Fibroblast of pulmonary artery (primary cell): ENCODE measurements around the gene EIF4E2.
A peak's percentile ranks its signal among the peaks of the same experiment; 100 is the strongest.

Source experiments
- DNase-seq: peaks from one replicate; pipeline ENCODE4 v3.0.0-alpha.2; 2010; ENCODE audit warnings: low read depth
- H3K4me3 ChIP-seq: replicated peaks from 2 replicates; pipeline ENCODE4 v1.5.1; 2011; ENCODE audit warnings: low read depth, mild to moderate bottlenecking, control low read depth, low read length, moderate library complexity
- TF ChIP-seq, protein P1 (sequence below): IDR thresholded peaks from 2 replicates; pipeline ENCODE4 v1.5.1; 2011; ENCODE audit warnings: mild to moderate bottlenecking, control low read depth, low read length, inconsistent platforms; ENCODE audit errors: missing control alignments

Gene EIF4E2

DNA sequence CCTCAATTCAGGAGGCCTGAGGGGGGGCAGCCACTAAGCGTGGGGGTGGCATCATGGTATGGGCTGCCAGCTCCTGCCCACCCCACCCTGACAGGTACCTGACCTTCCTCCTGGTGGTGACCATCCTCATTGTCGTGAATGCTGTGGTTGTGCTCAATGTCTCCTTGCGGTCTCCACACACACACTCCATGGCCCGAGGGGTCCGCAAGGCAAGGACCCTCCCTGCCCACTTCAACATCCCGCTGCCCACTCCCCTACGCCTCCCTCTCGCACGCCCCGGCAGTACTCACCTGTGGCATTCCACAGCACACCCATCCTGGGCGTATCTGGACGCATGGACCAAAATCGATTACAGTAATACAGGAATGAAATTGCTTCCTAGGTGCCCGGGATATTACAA, 7.0 kb upstream of the EIF4E2 start:
- TF ChIP-seq, protein P1, sequence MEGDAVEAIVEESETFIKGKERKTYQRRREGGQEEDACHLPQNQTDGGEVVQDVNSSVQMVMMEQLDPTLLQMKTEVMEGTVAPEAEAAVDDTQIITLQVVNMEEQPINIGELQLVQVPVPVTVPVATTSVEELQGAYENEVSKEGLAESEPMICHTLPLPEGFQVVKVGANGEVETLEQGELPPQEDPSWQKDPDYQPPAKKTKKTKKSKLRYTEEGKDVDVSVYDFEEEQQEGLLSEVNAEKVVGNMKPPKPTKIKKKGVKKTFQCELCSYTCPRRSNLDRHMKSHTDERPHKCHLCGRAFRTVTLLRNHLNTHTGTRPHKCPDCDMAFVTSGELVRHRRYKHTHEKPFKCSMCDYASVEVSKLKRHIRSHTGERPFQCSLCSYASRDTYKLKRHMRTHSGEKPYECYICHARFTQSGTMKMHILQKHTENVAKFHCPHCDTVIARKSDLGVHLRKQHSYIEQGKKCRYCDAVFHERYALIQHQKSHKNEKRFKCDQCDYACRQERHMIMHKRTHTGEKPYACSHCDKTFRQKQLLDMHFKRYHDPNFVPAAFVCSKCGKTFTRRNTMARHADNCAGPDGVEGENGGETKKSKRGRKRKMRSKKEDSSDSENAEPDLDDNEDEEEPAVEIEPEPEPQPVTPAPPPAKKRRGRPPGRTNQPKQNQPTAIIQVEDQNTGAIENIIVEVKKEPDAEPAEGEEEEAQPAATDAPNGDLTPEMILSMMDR, result no peak
- no peak for DNase-seq
- no peak overlapping the region for H3K4me3 ChIP-seq

DNA sequence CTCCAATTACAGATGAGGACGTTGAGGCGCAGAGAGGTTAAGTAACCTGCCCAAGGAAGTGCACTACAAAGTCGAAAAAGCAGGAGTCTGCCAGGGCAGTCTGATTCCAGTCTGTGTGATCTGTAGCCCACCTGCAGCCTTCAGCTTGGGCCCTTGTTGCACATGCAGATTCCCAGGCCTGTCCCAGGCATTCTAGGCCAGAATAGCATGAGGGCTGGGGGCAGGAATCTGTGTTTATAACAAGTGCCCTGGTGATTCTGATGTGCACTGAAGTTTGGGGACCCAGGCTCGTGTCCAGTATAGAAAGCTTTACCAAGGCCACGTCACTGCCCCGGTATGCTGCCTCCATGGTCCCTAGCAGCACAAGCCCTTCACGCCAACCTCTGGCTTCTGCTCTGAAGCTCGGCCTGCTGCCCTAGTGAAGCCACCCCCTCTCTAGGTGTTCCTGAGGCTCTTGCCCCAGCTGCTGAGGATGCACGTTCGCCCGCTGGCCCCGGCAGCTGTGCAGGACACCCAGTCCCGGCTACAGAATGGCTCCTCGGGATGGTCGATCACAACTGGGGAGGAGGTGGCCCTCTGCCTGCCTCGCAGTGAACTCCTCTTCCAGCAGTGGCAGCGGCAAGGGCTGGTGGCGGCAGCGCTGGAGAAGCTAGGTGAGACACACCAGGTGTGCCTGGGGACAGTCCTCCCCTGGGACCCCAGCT, 6.4 kb upstream of the EIF4E2 start:
- no peak for DNase-seq
- TF ChIP-seq, protein P1, result no peak
- H3K4me3 ChIP-seq, result no peak overlapping the region

DNA sequence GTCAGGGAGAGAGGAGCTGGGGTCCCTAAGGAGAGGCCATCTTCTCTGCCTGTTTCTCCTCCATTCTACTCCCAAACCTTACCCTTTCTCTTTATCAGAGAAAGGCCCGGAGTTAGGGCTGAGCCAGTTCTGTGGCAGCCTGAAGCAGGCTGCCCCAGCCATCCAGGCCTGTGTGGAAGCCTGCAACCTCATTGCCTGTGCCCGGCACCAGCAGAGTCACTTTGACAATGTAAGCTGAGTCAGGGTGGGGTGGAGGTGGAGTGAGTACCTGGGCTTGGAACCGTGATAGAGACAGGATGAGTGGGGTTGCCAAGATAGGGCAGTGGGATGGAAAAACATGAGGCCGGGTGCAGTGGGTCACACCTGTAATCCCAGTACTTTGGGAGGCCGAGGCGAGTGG, 5.8 kb upstream of the EIF4E2 start:
- no peak overlapping the region for H3K4me3 ChIP-seq
- no peak for DNase-seq
- TF ChIP-seq, protein P1, result no peak

DNA sequence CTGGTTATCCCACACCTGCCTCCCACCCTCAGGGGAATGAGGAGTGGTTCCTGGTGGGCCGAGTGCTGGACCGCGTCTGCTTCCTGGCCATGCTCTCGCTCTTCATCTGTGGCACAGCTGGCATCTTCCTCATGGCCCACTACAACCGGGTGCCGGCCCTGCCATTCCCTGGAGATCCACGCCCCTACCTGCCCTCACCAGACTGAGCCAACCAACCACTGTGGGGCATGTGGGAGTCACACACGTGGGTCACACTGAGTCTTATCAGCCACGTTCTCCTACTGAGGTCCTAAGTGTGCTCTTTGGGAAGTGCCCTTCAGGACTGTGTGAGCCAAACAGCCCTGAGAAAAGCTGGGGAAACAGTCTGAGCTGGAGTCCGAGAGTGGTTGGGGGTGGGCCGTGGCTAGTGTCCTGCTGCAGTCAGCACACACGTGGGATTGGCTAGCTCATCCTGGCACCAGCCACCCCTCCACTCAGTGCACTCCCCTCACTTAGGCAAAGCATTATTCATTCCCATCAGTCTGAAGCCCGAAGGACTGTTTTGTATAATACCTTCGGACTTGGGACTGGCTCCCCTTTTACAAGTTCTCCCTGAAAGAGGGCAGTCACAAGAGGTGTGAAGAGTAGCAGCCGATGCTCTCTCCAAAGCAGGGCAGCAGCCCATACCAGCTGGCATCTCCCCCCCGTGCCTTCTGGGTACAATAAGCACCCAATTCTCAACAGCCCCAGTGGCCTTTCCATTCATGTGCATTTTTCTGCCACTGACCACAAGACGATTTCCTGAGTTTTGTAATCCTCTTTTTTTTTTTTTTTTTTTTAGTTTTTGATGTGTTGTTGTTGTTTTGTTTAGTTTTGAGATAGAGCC, 4.7 kb upstream of the EIF4E2 start:
- H3K4me3 ChIP-seq, result no peak overlapping the region
- DNase-seq, result no peak
- TF ChIP-seq, protein P1, result no peak

DNA sequence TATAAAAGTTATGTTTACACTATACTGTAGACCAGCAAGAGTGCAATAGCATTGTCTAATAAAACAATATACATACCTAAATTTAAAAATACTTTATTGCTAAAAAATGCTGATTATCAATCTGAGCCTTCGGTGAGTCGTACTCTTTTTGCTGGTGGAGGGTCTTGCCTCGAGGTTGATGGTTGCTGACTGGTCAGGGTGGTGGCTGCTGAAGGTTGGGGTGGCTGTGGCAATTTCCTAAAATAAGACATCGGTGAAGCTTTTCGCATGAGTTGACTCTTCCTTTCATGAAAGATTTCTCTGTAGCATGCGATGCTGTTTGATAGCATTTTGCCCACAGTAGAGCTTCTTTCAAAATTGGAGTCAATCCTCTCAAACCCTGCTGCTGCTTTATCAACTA, 2.5 kb upstream of the EIF4E2 start:
- no peak overlapping the region for H3K4me3 ChIP-seq
- TF ChIP-seq, protein P1, result no peak
- DNase-seq, result no peak

DNA sequence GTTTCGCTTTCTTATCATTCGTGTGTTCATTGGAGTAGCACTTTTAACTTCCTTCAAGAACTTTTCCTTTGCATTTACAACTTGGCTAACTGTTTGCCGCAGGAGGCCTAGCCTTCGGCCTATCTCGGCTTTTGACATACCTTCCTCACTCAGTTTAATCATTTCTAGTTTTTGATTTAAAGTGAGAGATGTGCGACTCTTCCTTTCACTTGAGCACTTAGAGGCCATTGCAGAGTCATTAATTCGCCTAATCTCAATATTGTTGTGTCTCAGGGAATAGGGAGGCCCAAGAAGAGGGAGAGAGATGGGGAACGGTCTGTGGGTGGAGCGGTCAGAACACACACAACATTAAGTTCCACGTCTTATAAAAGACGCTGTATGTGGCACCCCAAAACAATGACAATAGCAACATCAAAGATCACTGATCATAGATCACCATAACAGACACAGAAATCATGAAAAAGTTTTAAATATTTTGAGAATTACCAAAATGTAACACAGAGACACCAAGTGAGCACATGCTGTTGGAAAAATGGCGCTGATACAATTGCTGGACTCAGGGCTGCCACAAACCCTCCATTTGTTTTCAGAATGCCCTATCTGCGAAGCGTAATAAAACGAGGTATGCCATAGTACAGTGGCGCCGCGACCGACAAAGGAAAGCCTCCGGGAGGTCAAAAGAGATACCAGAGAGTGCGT, 685 bp upstream of the EIF4E2 start:
- TF ChIP-seq, protein P1, result no peak
- H3K4me3 ChIP-seq, result peak overlapping the region; percentile 95
- DNase-seq, result peak; percentile 14
